K562 (cell line): ENCODE data around the gene NOCT. TPM values are rescaled to one million over a fixed set of nuclear protein-coding genes. Genes with fewer than 3 reads are reported as not detected.

Experiments
- BACH1 ChIP-seq: fragments of 200-800 bp; sonication (Bioruptor generic); IDR thresholded peaks from 2 replicates; pipeline ENCODE4 v1.6.1; 2016; ENCODE audit warnings: missing genetic modification characterization, missing compliant biosample characterization
- CBX3 ChIP-seq, 2 experiments: IDR thresholded peaks; 1 replicate in 1 of 2; 2 replicates in 1 of 2; pipeline ENCODE4 v1.6.1; 2012; ENCODE audit warnings: inconsistent platforms in 2 of 2, low read length in 2 of 2, borderline replicate concordance in 1 of 2, control low read depth in 1 of 2
- COPS2 ChIP-seq: fragments of 450-650 bp; conservative IDR thresholded peaks from 2 replicates; pipeline ENCODE4 v1.6.1; 2016; ENCODE audit warnings: mild to moderate bottlenecking, moderate library complexity
- GABPA ChIP-seq: fragments of 200-800 bp; sonication (Bioruptor generic); conservative IDR thresholded peaks from 2 replicates; pipeline ENCODE4 v1.6.1; 2016; ENCODE audit warnings: low read depth, missing genetic modification characterization, missing compliant biosample characterization
- GMEB1 ChIP-seq: fragments of 250-450 bp; sonication (Bioruptor Pico); IDR thresholded peaks from 2 replicates; pipeline ENCODE4 v1.4.0; 2020; ENCODE audit warnings: mild to moderate bottlenecking
- JUND ChIP-seq, 2 experiments: IDR thresholded peaks; 2 replicates in 1 of 2; 3 replicates in 1 of 2; pipeline ENCODE4 v1.6.1; 2011; ENCODE audit warnings: borderline replicate concordance in 2 of 2, low read depth in 2 of 2, low read length in 2 of 2, improper control_type of control experiment in 1 of 2, missing biosample characterization in 1 of 2, missing genetic modification characterization in 1 of 2, missing genetic modification reagents in 1 of 2
- SMAD4 ChIP-seq: fragments of 250-450 bp; sonication (Bioruptor Pico); conservative IDR thresholded peaks from 2 replicates; pipeline ENCODE4 v1.8.0; 2021; ENCODE audit warnings: inconsistent platforms, mild to moderate bottlenecking, moderate library complexity
- SMC3 ChIP-seq: conservative IDR thresholded peaks from 2 replicates; pipeline ENCODE4 v1.6.1; 2011; ENCODE audit warnings: low read depth, low read length, improper control_type of control experiment; ENCODE audit not compliant: insufficient read depth
- SPI1 ChIP-seq: IDR thresholded peaks from 2 replicates; pipeline ENCODE4 v1.6.1; 2011; ENCODE audit warnings: low read depth, low read length, control low read depth, borderline replicate concordance
- SREBF1 ChIP-seq: fragments of 150-350 bp; IDR thresholded peaks from 2 replicates; pipeline ENCODE4 v1.6.1; 2014; ENCODE audit warnings: antibody characterized with exemption, low read depth, low read length, borderline replicate concordance
- TAF9B ChIP-seq: fragments of 450-650 bp; IDR thresholded peaks from 2 replicates; pipeline ENCODE4 v1.6.1; 2018; ENCODE audit warnings: mild to moderate bottlenecking; ENCODE audit not compliant: partially characterized antibody
- THRA ChIP-seq: fragments of 450-650 bp; IDR thresholded peaks from 2 replicates; pipeline ENCODE4 v1.6.1; 2017; ENCODE audit warnings: mild to moderate bottlenecking, moderate library complexity
- TOE1 ChIP-seq, 2 experiments: fragments of 450-650 bp in 1 of 2; sonication (generic) in 1 of 2; formaldehyde crosslinking in 1 of 2; IDR thresholded peaks; 2 replicates each; pipeline versions ENCODE4 v1.7.1 to v1.8.0; 2016 to 2022; ENCODE audit warnings: borderline replicate concordance in 2 of 2, mild to moderate bottlenecking in 2 of 2, antibody characterized with exemption in 1 of 2, inconsistent platforms in 1 of 2, low read depth in 1 of 2, missing genetic modification reagents in 1 of 2, moderate library complexity in 1 of 2
- WHSC1 ChIP-seq: IDR thresholded peaks from one replicate; pipeline ENCODE4 v1.6.1; 2012; ENCODE audit warnings: low read length, control low read depth, inconsistent platforms
- ZNF592 ChIP-seq: fragments of 450-650 bp; IDR thresholded peaks from 2 replicates; pipeline ENCODE4 v1.6.1; 2017; ENCODE audit warnings: antibody characterized with exemption, mild to moderate bottlenecking
- ZNF696 ChIP-seq: fragments of 250-450 bp; sonication (Bioruptor Pico); conservative IDR thresholded peaks from 2 replicates; pipeline ENCODE4 v1.4.0; 2020; ENCODE audit warnings: mild to moderate bottlenecking, moderate library complexity
- polyA plus RNA-seq, 8 experiments: library from polyadenylated mRNA; depleted of rRNA in 4 of 8; stranded (reverse) in 5 of 8; unstranded in 3 of 8; fragments of >200 nt; fragmentation: Nextera tagmentation in 2 of 8; fragmentation: Illumina TruSeq in 1 of 8; extraction: Ambion mirVana in 2 of 8; extraction: Trizol in 1 of 8; gene quantifications; 2 replicates each; pipeline versions ENCODE4 v1.2.1 to v1.2.3, GENCODE V29; 2011 to 2014; ENCODE audit warnings: inconsistent platforms in 1 of 8, missing spikeins in 1 of 8
- total RNA-seq, 7 experiments: library from RNA; depleted of rRNA in 6 of 7; stranded (reverse); fragments of >200 nt in 6 of 7; fragmentation: Illumina TruSeq in 2 of 7; extraction: Trizol in 2 of 7; gene quantifications; 2 replicates each; pipeline versions ENCODE4 v1.2.1 to v1.2.3, GENCODE V29; 2011 to 2021; ENCODE audit warnings: low replicate concordance in 1 of 7
- TF ChIP-seq, protein P1 (sequence below): sonication (generic); formaldehyde crosslinking; IDR thresholded peaks from 2 replicates; pipeline ENCODE4 v1.8.1; 2023; ENCODE audit warnings: mild to moderate bottlenecking, missing genetic modification reagents, moderate library complexity

NOCT gene
- total and polyA plus RNA-seq, 9 of the 15 experiments (the other 6 are each of a cell fraction or from before 2014, with no cell fraction given) = 1.3 to 20.2 (median 11.1) TPM

DNA sequence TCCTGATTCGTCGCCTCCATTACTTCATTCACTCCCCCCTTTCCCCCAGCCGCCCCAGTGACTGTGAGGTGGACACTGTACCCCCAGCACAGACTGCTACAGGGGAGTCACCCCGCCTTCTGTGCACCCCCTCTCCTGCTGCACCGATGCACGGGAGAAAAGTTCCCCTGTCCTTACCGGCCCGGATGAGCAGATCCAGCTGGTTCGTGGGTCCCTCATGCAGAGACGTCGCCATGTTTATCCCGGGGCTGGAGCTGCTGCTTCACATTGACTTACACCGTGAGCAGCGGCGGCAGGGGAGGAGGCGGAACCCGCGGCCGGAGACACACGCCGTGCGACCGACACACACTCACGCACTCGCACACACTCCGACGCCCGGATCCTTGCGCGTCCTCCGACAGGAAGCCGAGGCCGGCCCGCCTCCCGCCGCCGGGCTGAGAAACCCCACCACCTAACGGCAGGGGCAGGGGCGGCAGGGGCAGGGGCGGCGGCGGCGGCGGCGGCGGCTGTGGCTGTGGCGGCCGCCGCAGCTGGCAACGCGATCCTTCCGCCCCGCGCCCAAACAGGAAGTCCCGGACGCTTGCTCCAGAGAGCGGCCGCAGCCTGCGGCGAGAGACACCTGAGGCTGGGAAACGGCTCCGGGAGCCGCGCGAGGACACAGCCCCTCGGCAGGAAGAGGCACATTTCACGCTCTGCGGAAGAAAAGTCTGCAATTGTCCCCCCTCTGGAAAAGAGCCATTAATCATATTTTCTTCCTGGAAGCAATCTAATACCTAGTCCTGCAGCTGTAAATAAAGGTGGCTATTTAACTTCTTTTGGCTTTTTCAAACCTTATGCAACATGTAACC is 68.6 kb downstream of the NOCT start (continued):
- TF ChIP-seq GMEB1 (CRISPR knock-in tag) (peak; percentile 96), BACH1 (no peak), SMC3 (0 out of 2 replicates have a peak, but pooled peaks have one; percentile 18), SREBF1 (no peak), JUND (IDR thresholded peaks at IDR 0.05; ENCODE audit: borderline replicate concordance, low read depth, low read length) (no peak), JUND (tag; IDR thresholded peaks at IDR 0.05; ENCODE audit: borderline replicate concordance, low read depth, low read length) (no peak; the same call in 2 of the 3 replicates), COPS2 (no peak), THRA (no peak), TOE1 (IDR thresholded peaks at IDR 0.05; ENCODE audit: borderline replicate concordance) (peak; percentile 22; the same call in 1 of the 2 replicates), TOE1 (CRISPR knock-in tag; IDR thresholded peaks at IDR 0.05; ENCODE audit: borderline replicate concordance, low read depth) (no peak), TAF9B (peak; percentile 75), ZNF696 (no peak), ZNF592 (no peak), CBX3 (IDR thresholded peaks at IDR 0.05; ENCODE audit: borderline replicate concordance in 1 of 2, low read length in 2 of 2) (0 out of 3 replicates have a peak, but pooled peaks of 1 of the 2 experiments have one; percentile 31), SMAD4 (CRISPR knock-in tag) (peak; percentile 78; the same call in 1 of the 2 replicates), WHSC1 (no peak), GABPA (peak; percentile 87), SPI1 (peak; percentile 78)
- TF ChIP-seq, protein P1, sequence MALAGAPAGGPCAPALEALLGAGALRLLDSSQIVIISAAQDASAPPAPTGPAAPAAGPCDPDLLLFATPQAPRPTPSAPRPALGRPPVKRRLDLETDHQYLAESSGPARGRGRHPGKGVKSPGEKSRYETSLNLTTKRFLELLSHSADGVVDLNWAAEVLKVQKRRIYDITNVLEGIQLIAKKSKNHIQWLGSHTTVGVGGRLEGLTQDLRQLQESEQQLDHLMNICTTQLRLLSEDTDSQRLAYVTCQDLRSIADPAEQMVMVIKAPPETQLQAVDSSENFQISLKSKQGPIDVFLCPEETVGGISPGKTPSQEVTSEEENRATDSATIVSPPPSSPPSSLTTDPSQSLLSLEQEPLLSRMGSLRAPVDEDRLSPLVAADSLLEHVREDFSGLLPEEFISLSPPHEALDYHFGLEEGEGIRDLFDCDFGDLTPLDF = no peak
